Dedifferentiated amniotic fluid mesenchymal stem cell (primary cell): ENCODE measurements around the gene TMCC3.

Experiments used
- DNase-seq: peaks from one replicate; pipeline ENCODE4 v3.0.0-alpha.2; 2016; ENCODE audit errors: extremely low spot score

The TMCC3 gene

GRCh38 chr12:94532490-94533422, 117.6 kb downstream of the TMCC3 start:
- DNase-seq, result peak; percentile 64

- no peak for DNase-seq
These were observed 119.1 kb downstream of the TMCC3 start for GRCh38 chr12:94531196-94531720.

GRCh38 chr12:94525951-94526350, 124.4 kb downstream of the TMCC3 start:
- no peak for DNase-seq
